GM12878 (cell line): ENCODE measurements around the gene ADD2. TPM values are rescaled to one million over a fixed set of nuclear protein-coding genes. Genes with fewer than 3 reads are reported as not detected.

ENCODE experiments used
- ATAC-seq: fragments of 200-7000 bp; cut with Tn5 transposase; 3 replicates; pipeline ENCODE4 v1.9.1; 2020; ENCODE audit warnings: mild to moderate bottlenecking, moderate library complexity
- BruUV-seq: library from RNA; stranded (reverse); fragments of 400-500 nt; replicated peaks from 2 replicates; lab custom pipeline; 2021; lab: Mats Ljungman, UMichigan
- CTCF ChIA-PET: fragments of 300-600 bp; sonication (Branson Sonifier 250); formaldehyde crosslinking; extraction: SDS; loops from one replicate; lab custom pipeline; 2021; ENCODE audit warnings: inconsistent platforms; lab: Yijun Ruan, JAX
- POLR2A ChIA-PET: fragments of 350-600 bp; formaldehyde crosslinking; extraction: SDS; loops from one replicate; lab custom pipeline; 2021; ENCODE audit warnings: inconsistent platforms; lab: Charles Lee
- RAD21 ChIA-PET: fragments of 300-600 bp; sonication (Branson Sonifier 250); formaldehyde crosslinking; loops from one replicate; lab custom pipeline; 2023; ENCODE audit warnings: antibody characterized with exemption; ENCODE audit not compliant: unreplicated experiment; lab: Charles Lee
- SMC1A ChIA-PET: fragments of 300-600 bp; sonication (Branson Sonifier 250); formaldehyde crosslinking; loops from one replicate; lab custom pipeline; 2023; ENCODE audit not compliant: unreplicated experiment, uncharacterized antibody; lab: Charles Lee
- DNase-seq: peaks from one replicate; pipeline ENCODE4 v3.0.0-alpha.2; 2011; ENCODE audit warnings: low read depth, low spot score
- FAIRE-seq: peaks from 3 replicates; lab custom pipeline; 2011; peaks lifted over from hg19 to GRCh38; lab: Jason Lieb, UNC
- H2AFZ ChIP-seq: 2 replicates; pipeline ENCODE4 v1.6.0; 2011; ENCODE audit warnings: low read depth, low read length, control low read depth; ENCODE audit not compliant: control insufficient read depth
- H3K27ac ChIP-seq: 2 replicates; pipeline ENCODE4 v1.5.1; 2011; ENCODE audit warnings: control low read depth; ENCODE audit not compliant: control insufficient read depth, insufficient read depth
- H3K27me3 ChIP-seq, 2 experiments: replicated peaks in 1 of 2; 2 replicates each; pipeline versions ENCODE4 v1.6.0 to v1.6.1; 2011; ENCODE audit warnings: low read length in 1 of 2; ENCODE audit not compliant: control insufficient read depth in 2 of 2, insufficient read depth in 2 of 2
- H3K36me3 ChIP-seq, 2 experiments: 2 replicates each; pipeline ENCODE4 v1.5.1; 2011; ENCODE audit warnings: low read length in 1 of 2; ENCODE audit not compliant: control insufficient read depth in 2 of 2, insufficient read depth in 2 of 2
- H3K4me1 ChIP-seq: 2 replicates; pipeline ENCODE4 v1.6.1; 2011; ENCODE audit warnings: mild to moderate bottlenecking, low read length, moderate library complexity, mixed read lengths; ENCODE audit not compliant: control insufficient read depth, insufficient read depth
- H3K4me2 ChIP-seq: 2 replicates; pipeline ENCODE4 v1.6.0; 2011; ENCODE audit warnings: control low read depth; ENCODE audit not compliant: control insufficient read depth, insufficient read depth
- H3K4me3 ChIP-seq: fragments of 200-600 bp; sonication (generic); 2 replicates; pipeline ENCODE4 v1.5.1; 2016
- H3K79me2 ChIP-seq: 2 replicates; pipeline ENCODE4 v1.6.0; 2011; ENCODE audit warnings: low read length; ENCODE audit not compliant: control insufficient read depth, insufficient read depth
- H3K9ac ChIP-seq: 2 replicates; pipeline ENCODE4 v1.8.0; 2011; ENCODE audit warnings: low read length, control low read depth, mixed read lengths; ENCODE audit not compliant: control insufficient read depth, insufficient read depth
- H3K9me3 ChIP-seq: replicated peaks from 3 replicates; pipeline ENCODE4 v1.5.1; 2011; ENCODE audit warnings: mild to moderate bottlenecking, low read length; ENCODE audit not compliant: control insufficient read depth, insufficient read depth
- H4K20me1 ChIP-seq: 2 replicates; pipeline ENCODE4 v1.6.0; 2011; ENCODE audit not compliant: control insufficient read depth, insufficient read depth
- CHD2 ChIP-seq: IDR thresholded peaks from 2 replicates; pipeline ENCODE4 v1.6.1; 2011; ENCODE audit warnings: low read depth, low read length, improper control_type of control experiment, borderline replicate concordance
- EP300 ChIP-seq, 2 experiments: fragments of 150-350 bp in 1 of 2; IDR thresholded peaks; 2 replicates each; pipeline ENCODE4 v1.6.1; 2011 to 2012; ENCODE audit warnings: low read depth in 2 of 2, low read length in 2 of 2, borderline replicate concordance in 1 of 2, improper control_type of control experiment in 1 of 2, inconsistent platforms in 1 of 2; ENCODE audit not compliant: control insufficient read depth in 1 of 2
- KLF5 ChIP-seq: fragments of 450-650 bp; IDR thresholded peaks from 2 replicates; pipeline ENCODE4 v1.6.1; 2014; ENCODE audit warnings: mild to moderate bottlenecking; ENCODE audit not compliant: partially characterized antibody
- SIX5 ChIP-seq: IDR thresholded peaks from 2 replicates; pipeline ENCODE4 v1.6.1; 2011; ENCODE audit warnings: mild to moderate bottlenecking, low read depth, low read length, moderate library complexity; ENCODE audit not compliant: severe bottlenecking
- TARDBP ChIP-seq: IDR thresholded peaks from 2 replicates; pipeline ENCODE4 v1.6.1; 2016; ENCODE audit warnings: borderline replicate concordance
- TCF3 ChIP-seq: IDR thresholded peaks from 2 replicates; pipeline ENCODE4 v1.6.1; 2012; ENCODE audit warnings: low read depth, mild to moderate bottlenecking, low read length, borderline replicate concordance; ENCODE audit not compliant: insufficient read depth
- TCF7 ChIP-seq: IDR thresholded peaks from 2 replicates; pipeline ENCODE4 v1.6.1; 2014; ENCODE audit warnings: antibody characterized with exemption, borderline replicate concordance
- ZNF622 ChIP-seq: fragments of 450-650 bp; IDR thresholded peaks from 2 replicates; pipeline ENCODE4 v1.6.1; 2017; ENCODE audit warnings: mild to moderate bottlenecking, inconsistent platforms
- WGBS: methylation state at CpG from one replicate; pipeline ENCODE4 v1.1.6; 2016; ENCODE audit warnings: low lambda C conversion rate; ENCODE audit not compliant: insufficient replicate concordance, insufficient coverage; ENCODE audit errors: missing lambda C conversion rate; 5-methylcytosine and 5-hydroxymethylcytosine counted together
- in situ Hi-C: fragments of 300-500 bp; cut with MboI; formaldehyde crosslinking; loops from 9 replicates; pipeline ENCODE4 v1.14.3; 2018; ENCODE audit warnings: mixed read lengths
- intact Hi-C: fragments of 100-400 bp; cut with micrococcal nuclease; formaldehyde crosslinking; loops from one replicate; pipeline ENCODE4 v1.14.2; 2022; ENCODE audit not compliant: unreplicated experiment
- polyA plus RNA-seq, 11 experiments: library from polyadenylated mRNA; depleted of rRNA in 4 of 11; unstranded in 6 of 11; stranded (reverse) in 5 of 11; fragments of >200 nt; fragmentation: Nextera tagmentation in 4 of 11; fragmentation: Illumina TruSeq in 1 of 11; extraction: Ambion mirVana in 4 of 11; extraction: Trizol in 1 of 11; gene quantifications; 1 replicate in 1 of 11; 2 replicates in 10 of 11; pipeline versions ENCODE4 v1.2.1 to v1.2.3, GENCODE V29; 2011 to 2016; ENCODE audit warnings: inconsistent platforms in 2 of 11, missing spikeins in 2 of 11, low read depth in 1 of 11
- total RNA-seq, 4 experiments: library from RNA; depleted of rRNA in 3 of 4; stranded (reverse); fragments of >200 nt in 3 of 4; fragmentation: Illumina TruSeq in 1 of 4; extraction: Trizol in 1 of 4; gene quantifications; 2 replicates each; pipeline versions ENCODE4 v1.2.1 to v1.2.3, GENCODE V29; 2013 to 2021

The ADD2 gene
- total and polyA plus RNA-seq, 10 of the 15 experiments (the other 5 are each of a cell fraction or from before 2014, with no cell fraction given) = 0.05 to 0.13 (median 0.08) TPM; not detected in 7

DNA sequence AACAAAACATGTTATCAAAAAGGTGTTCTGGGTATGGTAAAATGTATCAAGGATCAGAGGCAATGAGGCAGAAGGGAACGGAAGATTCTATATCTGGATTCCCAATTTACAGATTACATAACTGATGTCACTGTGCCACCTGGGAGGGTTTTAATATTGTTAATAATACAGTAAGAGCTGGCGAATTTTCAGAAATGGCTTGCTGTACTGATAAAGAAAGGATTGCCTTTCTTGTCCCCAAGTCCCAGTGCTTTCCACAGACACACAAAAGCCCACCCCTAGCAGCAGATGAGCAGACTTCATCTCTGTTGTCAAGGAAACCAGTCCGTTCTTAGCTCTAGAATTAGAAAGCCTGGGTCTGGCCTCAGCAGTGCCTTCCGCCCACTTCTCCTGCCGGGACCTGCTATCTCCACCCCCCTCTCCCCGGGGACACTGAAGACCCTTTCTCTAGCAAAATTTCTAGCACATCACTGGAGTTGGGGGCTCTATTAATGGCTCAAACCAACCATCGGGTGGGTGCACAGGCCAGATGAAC, 34.3 kb downstream of the ADD2 start:
- RAD21 ChIA-PET = no interaction called here
- H3K9ac ChIP-seq = no peak overlapping the region
- H3K27me3 ChIP-seq = no peaks in the 10 kb centered on the region
- CTCF ChIA-PET = no interaction called here
- H3K27ac ChIP-seq = no peak overlapping the region
- no peaks in the 10 kb centered on the region for H3K9me3 ChIP-seq
- in situ Hi-C loops (no loop called here), intact Hi-C loops (no loop called here)
- 24% methylated on average over 7 of the region's 7 CpGs for WGBS
- BruUV-seq = no TSS peak
- H3K36me3 ChIP-seq = no peaks in the 10 kb centered on the region
- no peak overlapping the region for H3K4me3 ChIP-seq
- no peaks in the 10 kb centered on the region for H4K20me1 ChIP-seq
- POLR2A ChIA-PET = no interaction called here
- SMC1A ChIA-PET = no interaction called here
- DNase-seq = no peak
- ATAC-seq = no peak
- no peaks in the 10 kb centered on the region for H3K79me2 ChIP-seq
- TF ChIP-seq EP300 (IDR thresholded peaks at IDR 0.05; ENCODE audit: borderline replicate concordance in 1 of 2, control insufficient read depth in 1 of 2, low read depth in 2 of 2, low read length in 2 of 2) = no peak
- no peak for TF ChIP-seq TARDBP
- TF ChIP-seq TCF3 = no peak
- no peak for TF ChIP-seq SIX5
- TF ChIP-seq CHD2 = no peak
- no peak for TF ChIP-seq KLF5
- no peak for TF ChIP-seq ZNF622
- no peak for TF ChIP-seq TCF7
- no peak overlapping the region for H3K4me2 ChIP-seq
- no peak overlapping the region for H2AFZ ChIP-seq
- H3K4me1 ChIP-seq = no peaks in the 10 kb centered on the region
- FAIRE-seq = no peak
